ENCODE data around the gene GPX8.

- TF ChIP-seq GATA3 (IDR thresholded peaks at IDR 0.05; ENCODE audit: low read depth, low read length): no peak
- TF ChIP-seq GATA2 (IDR thresholded peaks at IDR 0.05; ENCODE audit: low read depth, low read length): no peak
Observed at GRCh38 chr5:55123365-55123764, 36.6 kb upstream of the GPX8 start.

Data from SH-SY5Y (cell line).